Neural cell (in vitro differentiated cells): Measurements from ENCODE around the gene GFRA1. TPM values are rescaled to one million over a fixed set of nuclear protein-coding genes. Genes with fewer than 3 reads are reported as not detected.
"Not testable (repeated sequence)": the region's sequence is repeated elsewhere in the genome, so short reads cannot be mapped to it uniquely, and the experiment has no call there.

Experiments used
- H2AFZ ChIP-seq: fragments of 200-600, 300-800 bp; sonication (generic), shearing (Covaris generic); 2 replicates; pipeline ENCODE4 v1.6.0; 2014; ENCODE audit warnings: low read depth, mild to moderate bottlenecking, antibody characterized with exemption, low read length, moderate library complexity
- H3F3A ChIP-seq: fragments of 200-600 bp; shearing (Covaris generic); 2 replicates; pipeline ENCODE4 v1.6.1; 2016; ENCODE audit warnings: mild to moderate bottlenecking, moderate library complexity, mixed read lengths, antibody characterized with exemption, low read length; ENCODE audit not compliant: insufficient read depth, poor library complexity, severe bottlenecking
- H3K27ac ChIP-seq: fragments of 200-600, 300-800 bp; sonication (generic), shearing (Covaris generic); 2 replicates; pipeline ENCODE4 v1.5.1; 2014; ENCODE audit warnings: mild to moderate bottlenecking, low read length, moderate library complexity
- H3K27me3 ChIP-seq: fragments of 300-800, 200-600 bp; sonication (generic), shearing (Covaris generic); 2 replicates; pipeline ENCODE4 v1.6.0; 2014; ENCODE audit warnings: mild to moderate bottlenecking, low read depth, low read length, moderate library complexity; ENCODE audit not compliant: insufficient read depth
- H3K36me3 ChIP-seq: fragments of 300-800, 200-600 bp; sonication (generic), shearing (Covaris generic); 2 replicates; pipeline ENCODE4 v1.5.1; 2014; ENCODE audit warnings: mild to moderate bottlenecking, antibody characterized with exemption, low read length, moderate library complexity; ENCODE audit not compliant: insufficient read depth
- H3K4me2 ChIP-seq: fragments of 300-800, 200-600 bp; sonication (generic), shearing (Covaris generic); 2 replicates; pipeline ENCODE4 v1.6.0; 2014; ENCODE audit warnings: mild to moderate bottlenecking, low read length
- H3K4me3 ChIP-seq: fragments of 300-800, 200-600 bp; sonication (generic), shearing (Covaris generic); 2 replicates; pipeline ENCODE4 v1.5.1; 2014; ENCODE audit warnings: mild to moderate bottlenecking, low read length, moderate library complexity
- H3K79me2 ChIP-seq: fragments of 200-600 bp; shearing (Covaris generic); replicated peaks from 2 replicates; pipeline ENCODE4 v1.6.0; 2014; ENCODE audit warnings: mild to moderate bottlenecking, low read length, moderate library complexity; ENCODE audit not compliant: insufficient read depth
- H3K9ac ChIP-seq: fragments of 300-800, 200-600 bp; sonication (generic), shearing (Covaris generic); 2 replicates; pipeline ENCODE4 v1.6.1; 2016; ENCODE audit warnings: mild to moderate bottlenecking, low read length, mixed read lengths
- H3K9me2 ChIP-seq: fragments of 200-600 bp; shearing (Covaris generic); 2 replicates; pipeline ENCODE4 v1.6.1; 2016; ENCODE audit warnings: mild to moderate bottlenecking, low read length, mixed read lengths; ENCODE audit not compliant: insufficient read depth
- H3K9me3 ChIP-seq: fragments of 200-600, 300-800 bp; sonication (generic), shearing (Covaris generic); 2 replicates; pipeline ENCODE4 v1.6.1; 2016; ENCODE audit warnings: mild to moderate bottlenecking, mixed run types, low read length, moderate library complexity, mixed read lengths
- H4K20me1 ChIP-seq: fragments of 200-600 bp; shearing (Covaris generic); 2 replicates; pipeline ENCODE4 v1.6.1; 2016; ENCODE audit warnings: mild to moderate bottlenecking, mixed run types; ENCODE audit not compliant: insufficient read depth
- EP300 ChIP-seq: fragments of 450-650 bp; conservative IDR thresholded peaks from 2 replicates; pipeline ENCODE4 v1.6.1; 2014; ENCODE audit warnings: antibody characterized with exemption, mild to moderate bottlenecking, moderate library complexity; ENCODE audit not compliant: poor library complexity, severe bottlenecking
- EZH2 ChIP-seq: fragments of 200-600, 300-800 bp; shearing (Covaris generic), sonication (generic); IDR thresholded peaks from 2 replicates; pipeline ENCODE4 v1.6.1; 2014; ENCODE audit warnings: antibody characterized with exemption, low read length, borderline replicate concordance, mild to moderate bottlenecking; ENCODE audit not compliant: insufficient read depth, poor library complexity, severe bottlenecking
- MXI1 ChIP-seq: fragments of 450-650 bp; conservative IDR thresholded peaks from 2 replicates; pipeline ENCODE4 v1.6.1; 2014; ENCODE audit warnings: antibody characterized with exemption, mild to moderate bottlenecking; ENCODE audit not compliant: poor library complexity, severe bottlenecking
- POLR2AphosphoS5 ChIP-seq: IDR thresholded peaks from 2 replicates; pipeline ENCODE4 v1.6.1; 2012
- RAD21 ChIP-seq: fragments of 450-650 bp; conservative IDR thresholded peaks from 2 replicates; pipeline ENCODE4 v1.6.1; 2014; ENCODE audit warnings: antibody characterized with exemption, mild to moderate bottlenecking, moderate library complexity
- REST ChIP-seq: IDR thresholded peaks from 2 replicates; pipeline ENCODE4 v1.6.1; 2012; ENCODE audit warnings: borderline replicate concordance
- SMC3 ChIP-seq: fragments of 450-650 bp; conservative IDR thresholded peaks from 2 replicates; pipeline ENCODE4 v1.6.1; 2014; ENCODE audit warnings: antibody characterized with exemption, mild to moderate bottlenecking, moderate library complexity; ENCODE audit not compliant: poor library complexity
- TAF1 ChIP-seq: IDR thresholded peaks from 2 replicates; pipeline ENCODE4 v1.6.1; 2012; ENCODE audit warnings: low read depth
- polyA plus RNA-seq: library from polyadenylated mRNA; depleted of rRNA; stranded (reverse); fragments of >200 nt; gene quantifications from 2 replicates; pipeline ENCODE4 v1.2.3, GENCODE V29; 2014
- TF ChIP-seq, protein P1 (sequence below): fragments of 450-650 bp; IDR thresholded peaks from 2 replicates; pipeline ENCODE4 v1.5.1; 2014; ENCODE audit warnings: antibody characterized with exemption, mild to moderate bottlenecking, moderate library complexity; ENCODE audit not compliant: poor library complexity, severe bottlenecking

The GFRA1 gene
- polyA plus RNA-seq, 1 donor from 2014 or later: 2.3 TPM

DNA sequence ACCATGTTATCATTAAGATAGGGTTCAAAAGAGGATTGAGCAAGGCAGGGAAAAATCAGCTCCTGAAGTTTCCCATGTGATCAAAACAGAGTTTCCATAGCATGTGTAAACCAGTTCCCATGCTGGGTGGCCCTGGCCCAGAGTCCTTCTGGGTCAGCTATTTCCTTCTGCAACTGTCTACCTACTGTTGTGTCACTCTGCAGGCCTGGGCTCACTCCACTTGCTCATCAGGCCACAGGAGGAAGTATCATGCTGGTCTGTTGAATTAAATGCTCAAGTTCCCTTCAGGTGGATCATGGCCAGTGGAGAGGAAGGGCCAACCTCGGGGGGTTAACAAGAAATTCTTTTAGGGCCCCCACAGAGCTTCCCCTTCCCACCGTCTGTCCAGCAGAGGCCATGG is 104.7 kb downstream of the GFRA1 start (continued):
- no peak for TF ChIP-seq REST
- TF ChIP-seq RAD21: no peak

DNA sequence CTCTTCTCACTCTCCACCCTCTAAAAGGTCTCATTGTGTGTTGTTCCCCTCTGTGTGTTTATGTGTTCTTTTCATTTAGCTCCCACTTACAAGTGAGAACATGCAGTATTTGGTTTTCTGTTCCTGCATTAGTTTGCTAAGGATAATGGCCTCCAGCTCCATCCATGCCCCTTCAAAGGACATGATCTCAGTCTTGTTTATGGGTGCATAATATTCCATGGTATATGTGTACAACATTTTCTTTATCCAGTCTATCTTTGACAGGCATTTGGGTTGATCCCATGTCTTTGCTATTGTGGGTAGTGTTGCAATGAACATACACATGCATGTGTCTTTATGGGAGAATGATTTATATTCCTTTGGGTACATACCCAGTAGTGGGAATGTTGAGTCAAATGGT is 107.1 kb downstream of the GFRA1 start:
- not testable (repeated sequence) for H2AFZ ChIP-seq, H3K4me3 ChIP-seq, H3F3A ChIP-seq, H3K79me2 ChIP-seq, H3K9me2 ChIP-seq, H3K27me3 ChIP-seq, H3K27ac ChIP-seq, H4K20me1 ChIP-seq, H3K4me2 ChIP-seq, H3K36me3 ChIP-seq, H3K9ac ChIP-seq, H3K9me3 ChIP-seq

DNA sequence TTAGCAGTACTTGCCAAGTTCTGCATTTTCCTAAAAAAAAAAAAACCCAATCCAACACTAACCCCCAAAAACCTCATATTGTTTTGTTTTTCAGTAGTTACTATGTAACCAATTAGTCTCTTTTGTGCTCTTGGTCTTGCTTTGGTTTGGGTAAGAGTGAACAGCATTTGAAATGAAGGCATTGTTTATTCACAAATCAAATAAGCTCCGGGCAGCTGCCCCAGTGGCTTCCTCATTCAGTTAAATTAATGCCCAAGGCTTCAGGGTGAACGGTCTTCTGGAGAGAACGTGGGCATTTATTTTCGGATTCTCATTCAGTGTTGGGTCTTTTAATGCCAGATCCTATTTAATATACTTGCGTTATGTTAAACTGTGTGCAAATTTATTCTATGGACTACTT is 108.7 kb downstream of the GFRA1 start:
- no peaks in the 10 kb centered on the region for H3K9me2 ChIP-seq
- H3K4me2 ChIP-seq: no peak overlapping the region
- no peak overlapping the region for H3K9ac ChIP-seq
- no peaks in the 10 kb centered on the region for H3K79me2 ChIP-seq
- TF ChIP-seq EZH2 (no peak), RAD21 (no peak), EP300 (no peak), POLR2AphosphoS5 (no peak), MXI1 (no peak), SMC3 (no peak), TAF1 (no peak), REST (no peak)
- TF ChIP-seq, protein P1, sequence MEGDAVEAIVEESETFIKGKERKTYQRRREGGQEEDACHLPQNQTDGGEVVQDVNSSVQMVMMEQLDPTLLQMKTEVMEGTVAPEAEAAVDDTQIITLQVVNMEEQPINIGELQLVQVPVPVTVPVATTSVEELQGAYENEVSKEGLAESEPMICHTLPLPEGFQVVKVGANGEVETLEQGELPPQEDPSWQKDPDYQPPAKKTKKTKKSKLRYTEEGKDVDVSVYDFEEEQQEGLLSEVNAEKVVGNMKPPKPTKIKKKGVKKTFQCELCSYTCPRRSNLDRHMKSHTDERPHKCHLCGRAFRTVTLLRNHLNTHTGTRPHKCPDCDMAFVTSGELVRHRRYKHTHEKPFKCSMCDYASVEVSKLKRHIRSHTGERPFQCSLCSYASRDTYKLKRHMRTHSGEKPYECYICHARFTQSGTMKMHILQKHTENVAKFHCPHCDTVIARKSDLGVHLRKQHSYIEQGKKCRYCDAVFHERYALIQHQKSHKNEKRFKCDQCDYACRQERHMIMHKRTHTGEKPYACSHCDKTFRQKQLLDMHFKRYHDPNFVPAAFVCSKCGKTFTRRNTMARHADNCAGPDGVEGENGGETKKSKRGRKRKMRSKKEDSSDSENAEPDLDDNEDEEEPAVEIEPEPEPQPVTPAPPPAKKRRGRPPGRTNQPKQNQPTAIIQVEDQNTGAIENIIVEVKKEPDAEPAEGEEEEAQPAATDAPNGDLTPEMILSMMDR: no peak
- no peak overlapping the region for H2AFZ ChIP-seq
- no peaks in the 10 kb centered on the region for H4K20me1 ChIP-seq
- no peaks in the 10 kb centered on the region for H3K36me3 ChIP-seq
- no peak overlapping the region for H3K4me3 ChIP-seq
- no peak overlapping the region for H3K27ac ChIP-seq
- H3K9me3 ChIP-seq: no peaks in the 10 kb centered on the region
- H3K27me3 ChIP-seq: no peaks in the 10 kb centered on the region
- no peaks in the 10 kb centered on the region for H3F3A ChIP-seq
